Sigmoid colon (tissue), 7 donors: ENCODE data around the gene SPR. TPM values are rescaled to one million over a fixed set of nuclear protein-coding genes. Genes with fewer than 3 reads are reported as not detected.

ENCODE experiments used
- DNase-seq: peaks from one replicate; pipeline ENCODE4 v3.0.0-alpha.2; 2019
- H3K27ac ChIP-seq, 4 donors: fragments of 200-600 bp; sonication (generic); one replicate each; pipeline ENCODE4 v1.5.1; 2016 to 2019; ENCODE audit warnings: mild to moderate bottlenecking in 1 of 4
- H3K27me3 ChIP-seq, 3 donors: fragments of 200-600 bp; sonication (generic); one replicate each; pipeline ENCODE4 v1.5.1; 2019; ENCODE audit warnings: mild to moderate bottlenecking in 1 of 3
- H3K36me3 ChIP-seq, 4 donors: fragments of 200-600 bp; sonication (generic); one replicate each; pipeline ENCODE4 v1.5.1; 2016 to 2019
- H3K4me1 ChIP-seq, 4 donors: fragments of 200-600 bp; sonication (generic); one replicate each; pipeline ENCODE4 v1.5.1; 2017 to 2019
- H3K4me3 ChIP-seq, 4 donors: fragments of 200-600 bp; sonication (generic); one replicate each; pipeline ENCODE4 v1.5.1; 2017 to 2019; ENCODE audit warnings: mild to moderate bottlenecking in 2 of 4, moderate library complexity in 1 of 4
- H3K9me3 ChIP-seq, 4 donors: fragments of 200-600 bp in 3 of 4; sonication (generic) in 3 of 4; one replicate each; pipeline versions ENCODE4 v1.5.1 to v1.6.1; 2013 to 2019
- EP300 ChIP-seq, 4 donors: sonication (generic); formaldehyde crosslinking; IDR thresholded peaks; one replicate each; pipeline ENCODE4 v1.6.1; 2017; ENCODE audit warnings: antibody characterized with exemption in 4 of 4
- POLR2A ChIP-seq, 2 donors: fragments of 450-650 bp; IDR thresholded peaks; one replicate each; pipeline ENCODE4 v1.6.1; 2016; ENCODE audit warnings: antibody characterized with exemption in 2 of 2, mild to moderate bottlenecking in 2 of 2, moderate library complexity in 2 of 2
- POLR2AphosphoS5 ChIP-seq, 4 donors: sonication (generic); formaldehyde crosslinking; IDR thresholded peaks; one replicate each; pipeline ENCODE4 v1.6.1; 2017; ENCODE audit warnings: antibody characterized with exemption in 4 of 4
- WGBS, 2 donors: extraction: QIAGEN DNeasy Blood & Tissue Kit; methylation state at CpG; one replicate each; pipeline ENCODE4 v1.1.7; 2013; 5-methylcytosine and 5-hydroxymethylcytosine counted together
- intact Hi-C: fragments of 100-400 bp; cut with DNase I; formaldehyde crosslinking; loops from one replicate; pipeline ENCODE4 v1.15.1; 2023
- polyA plus RNA-seq, 3 donors: library from polyadenylated mRNA; stranded (reverse); fragments of 200-250 nt; gene quantifications; one replicate each; pipeline ENCODE4 v1.2.3, GENCODE V29; 2013
- total RNA-seq, 4 donors: library from RNA; depleted of rRNA; stranded (reverse); fragments of >200 nt; gene quantifications; one replicate each; pipeline ENCODE4 v1.1.0, GENCODE V29; 2016
- TF ChIP-seq, protein P1 (sequence below), 4 experiments: fragments of 450-650 bp in 3 of 4; fragments of 200-600 bp in 1 of 4; IDR thresholded peaks; one replicate each; pipeline ENCODE4 v1.5.1; 2016 to 2019; ENCODE audit warnings: antibody characterized with exemption in 4 of 4, mild to moderate bottlenecking in 3 of 4, moderate library complexity in 2 of 4
- donor health status: healthy with polysubstance abuse.
- donor health status: Bipolar disorder and iron deficiency.
- donor health status: healthy.

Gene SPR
- total and polyA plus RNA-seq, 7 donors: 31.0 to 69.8 (median 46.1) TPM

DNA sequence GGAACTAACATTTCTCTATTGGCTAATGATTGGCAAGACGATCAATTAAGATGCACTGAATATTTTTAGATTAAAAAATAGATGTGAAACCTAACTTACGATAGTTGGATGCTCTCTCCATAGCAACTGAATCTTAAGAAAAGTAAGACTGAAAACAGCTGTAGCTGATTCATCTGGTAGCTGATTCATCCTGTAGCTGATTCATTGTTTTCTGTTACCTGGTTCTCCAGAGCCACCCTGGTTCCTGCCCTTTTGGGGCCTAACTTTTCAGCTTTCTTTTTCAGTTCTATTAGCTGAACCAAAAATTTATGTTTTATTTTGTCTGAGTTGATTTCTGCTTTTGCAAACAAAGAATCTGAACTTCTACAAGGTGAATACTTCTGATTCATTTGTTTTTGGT lies 22.7 kb upstream of the SPR start:
- Histone ChIP-seq H3K36me3 (no peaks in the 10 kb centered on the region), H3K9me3 (no peaks in the 10 kb centered on the region), H3K4me1 (peaks cover 0 to 10% (median 9%) of the 10 kb centered on the region in 4 donors), H3K4me3 (no peak overlapping the region), H3K27me3 (peaks cover 0 to 21% (median 3%) of the 10 kb centered on the region in 3 donors), H3K27ac (no peak overlapping the region)
- intact Hi-C loops: no loop called here
- DNase-seq: no peak
- WGBS, 2 donors: 59 to 61% methylated on average over 2 of the region's 2 CpGs
- TF ChIP-seq EP300 (IDR thresholded peaks at IDR 0.05) (no peak), POLR2AphosphoS5 (IDR thresholded peaks at IDR 0.05) (no peak), POLR2A (IDR thresholded peaks at IDR 0.05) (no peak)
- TF ChIP-seq, protein P1, sequence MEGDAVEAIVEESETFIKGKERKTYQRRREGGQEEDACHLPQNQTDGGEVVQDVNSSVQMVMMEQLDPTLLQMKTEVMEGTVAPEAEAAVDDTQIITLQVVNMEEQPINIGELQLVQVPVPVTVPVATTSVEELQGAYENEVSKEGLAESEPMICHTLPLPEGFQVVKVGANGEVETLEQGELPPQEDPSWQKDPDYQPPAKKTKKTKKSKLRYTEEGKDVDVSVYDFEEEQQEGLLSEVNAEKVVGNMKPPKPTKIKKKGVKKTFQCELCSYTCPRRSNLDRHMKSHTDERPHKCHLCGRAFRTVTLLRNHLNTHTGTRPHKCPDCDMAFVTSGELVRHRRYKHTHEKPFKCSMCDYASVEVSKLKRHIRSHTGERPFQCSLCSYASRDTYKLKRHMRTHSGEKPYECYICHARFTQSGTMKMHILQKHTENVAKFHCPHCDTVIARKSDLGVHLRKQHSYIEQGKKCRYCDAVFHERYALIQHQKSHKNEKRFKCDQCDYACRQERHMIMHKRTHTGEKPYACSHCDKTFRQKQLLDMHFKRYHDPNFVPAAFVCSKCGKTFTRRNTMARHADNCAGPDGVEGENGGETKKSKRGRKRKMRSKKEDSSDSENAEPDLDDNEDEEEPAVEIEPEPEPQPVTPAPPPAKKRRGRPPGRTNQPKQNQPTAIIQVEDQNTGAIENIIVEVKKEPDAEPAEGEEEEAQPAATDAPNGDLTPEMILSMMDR (IDR thresholded peaks at IDR 0.05): no peak

DNA sequence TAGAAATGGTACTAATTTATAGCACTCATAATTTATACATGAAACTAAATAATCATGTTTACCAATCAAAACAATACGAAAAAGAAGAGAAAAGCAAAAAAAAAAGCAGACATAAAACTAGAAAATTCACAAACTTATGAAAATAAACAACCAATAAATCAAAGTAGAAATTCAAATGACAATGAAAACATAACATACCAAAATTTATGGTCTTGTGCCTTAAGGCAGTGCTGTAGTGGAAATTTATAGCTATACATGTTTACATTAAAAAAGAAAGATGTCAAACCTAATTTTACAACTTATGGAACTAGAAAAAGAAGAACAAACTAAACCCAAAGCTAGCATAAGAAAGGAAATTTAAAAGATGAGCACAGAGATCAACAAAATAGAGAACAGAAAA lies 16.1 kb upstream of the SPR start:
- Histone ChIP-seq H3K4me1 (no peaks in the 10 kb centered on the region), H3K27me3 (no peaks in the 10 kb centered on the region), H3K36me3 (no peaks in the 10 kb centered on the region), H3K27ac (no peak overlapping the region), H3K9me3 (no peaks in the 10 kb centered on the region), H3K4me3 (no peak overlapping the region)
- intact Hi-C loops: no loop called here
- WGBS, 2 donors: 44 to 46% methylated on average over 1 of the region's 1 CpG
- no peak for DNase-seq
- no peak for TF ChIP-seq POLR2A (IDR thresholded peaks at IDR 0.05)
- TF ChIP-seq, protein P1 (IDR thresholded peaks at IDR 0.05): no peak
- no peak for TF ChIP-seq EP300 (IDR thresholded peaks at IDR 0.05)
- no peak for TF ChIP-seq POLR2AphosphoS5 (IDR thresholded peaks at IDR 0.05)

DNA sequence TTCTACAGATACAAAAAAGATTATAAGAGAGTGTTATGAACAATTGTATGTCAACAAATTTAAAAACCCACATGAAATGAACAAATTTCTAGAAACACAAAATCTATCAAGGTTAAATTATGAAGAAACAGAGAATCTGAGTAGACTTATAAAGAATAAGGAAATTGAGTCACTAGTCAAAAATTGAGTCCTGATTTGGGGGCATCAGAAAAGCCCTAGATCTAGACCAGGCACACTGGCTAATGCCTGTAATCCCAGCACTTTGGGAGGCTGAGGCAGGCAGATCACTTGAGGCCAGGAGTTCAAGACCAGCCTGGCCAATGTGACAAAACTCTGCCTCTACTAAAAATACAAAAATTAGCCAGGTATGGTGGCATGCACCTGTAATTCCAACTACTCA lies 15.3 kb upstream of the SPR start:
- H3K9me3 ChIP-seq: no peaks in the 10 kb centered on the region
- H3K4me1 ChIP-seq: no peaks in the 10 kb centered on the region
- intact Hi-C loops: no loop called here
- no peak for TF ChIP-seq EP300 (IDR thresholded peaks at IDR 0.05)
- no peak for TF ChIP-seq POLR2A (IDR thresholded peaks at IDR 0.05)
- TF ChIP-seq, protein P1 (IDR thresholded peaks at IDR 0.05): no peak
- no peak for TF ChIP-seq POLR2AphosphoS5 (IDR thresholded peaks at IDR 0.05)
- H3K4me3 ChIP-seq: no peak overlapping the region
- DNase-seq: no peak
- no peak overlapping the region for H3K27ac ChIP-seq
- H3K36me3 ChIP-seq: no peaks in the 10 kb centered on the region
- no peaks in the 10 kb centered on the region for H3K27me3 ChIP-seq

DNA sequence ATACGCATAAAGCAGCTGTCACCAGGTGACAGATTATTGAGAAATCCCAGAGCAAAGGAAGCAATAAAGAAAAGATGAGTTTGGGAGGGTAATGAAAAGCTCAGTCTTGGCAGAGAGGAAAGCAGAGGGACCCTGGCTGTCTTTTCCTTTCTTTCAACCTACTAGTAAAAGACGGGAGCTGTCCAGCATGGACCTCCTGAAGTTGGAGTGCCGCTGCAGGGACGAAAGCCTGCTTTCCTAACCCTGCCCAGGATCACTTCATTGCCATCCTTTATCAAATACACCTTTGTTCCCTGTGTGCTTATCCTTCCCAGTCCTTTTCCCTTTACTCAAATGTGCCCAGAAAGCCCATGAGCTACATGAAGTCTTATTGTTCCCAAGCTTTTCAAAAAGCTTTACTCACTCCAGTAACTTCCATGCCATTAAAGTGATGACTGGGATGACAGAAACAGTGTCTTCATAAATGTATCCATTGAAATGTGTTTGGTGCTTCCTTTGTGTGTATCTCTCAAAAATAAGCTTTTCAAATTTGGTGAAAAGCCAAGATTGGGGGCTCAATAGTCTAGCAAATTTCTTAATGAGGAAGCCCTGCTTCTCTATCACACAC lies 3.7 kb upstream of the SPR start:
- TF ChIP-seq POLR2AphosphoS5 (IDR thresholded peaks at IDR 0.05) (no peak), POLR2A (IDR thresholded peaks at IDR 0.05) (no peak), EP300 (IDR thresholded peaks at IDR 0.05) (no peak)
- TF ChIP-seq, protein P1 (IDR thresholded peaks at IDR 0.05): no peak
- H3K27me3 ChIP-seq: no peaks in the 10 kb centered on the region
- no peak for DNase-seq
- H3K9me3 ChIP-seq: no peaks in the 10 kb centered on the region
- intact Hi-C loops: no loop called here
- no peak overlapping the region for H3K4me3 ChIP-seq
- H3K27ac ChIP-seq: no peak overlapping the region
- H3K36me3 ChIP-seq: no peaks in the 10 kb centered on the region
- WGBS, 2 donors: 17% methylated on average over 4 of the region's 4 CpGs
- H3K4me1 ChIP-seq: peaks cover 0 to 14% (median 12%) of the 10 kb centered on the region in 4 donors
